Posterior vena cava (tissue), 2 donors: Measurements from ENCODE around the gene SCMH1. TPM values are rescaled to one million over a fixed set of nuclear protein-coding genes. Genes with fewer than 3 reads are reported as not detected.
A peak's percentile ranks its signal among the peaks of the same experiment; 100 is the strongest.

Experiments
- DNase-seq: peaks from one replicate; pipeline ENCODE4 v3.0.0-alpha.2; 2020; ENCODE audit warnings: low spot score
- intact Hi-C, 2 donors: fragments of 100-400 bp; cut with DNase I; formaldehyde crosslinking; loops; one replicate each; pipeline versions ENCODE4 v1.14.1 to v1.14.2; 2022 to 2023
- long read RNA-seq, 2 donors: library from polyadenylated mRNA; unstranded; transcript quantifications; one replicate each; pipeline ENCODE4 v2.0.0, GENCODE V29; 2020 to 2021
- total RNA-seq, 2 donors: library from RNA; stranded (reverse); fragmentation: NEBNext Ultra II Directional; extraction: Animal tissue kit (Norgen Biotek cat#: 25700); gene quantifications; one replicate each; pipeline ENCODE4 v1.2.1, GENCODE V29; 2021
- donor health status: DM: yes; HTN: yes; CAD: no.
- donor health status: DM: yes; HTN: yes; CAD: no.

Gene SCMH1
- total RNA-seq, result 10 to 100 TPM; 37.6 to 41.3 TPM
- long read RNA-seq, donor 1, partial matches to known transcripts, result 14 of 27 reads
- long read RNA-seq, donor 1, other reads (novel, unspliced or antisense), result 12 of 27 reads
- long read RNA-seq, donor 2, partial matches to known transcripts, result 26 of 54 reads
- long read RNA-seq, donor 2, other reads (novel, unspliced or antisense), result 26 of 54 reads

- intact Hi-C loops, result no loop called here
- peak; percentile 82 for DNase-seq
These were observed at the start of gene SCMH1 for GRCh38 chr1:41241749-41242341. Gene SCMH1, minus strand, starts transcription at chr1:41242306. Its CDS starts 56,173 bp downstream, at chr1:41186133.

- no peak for DNase-seq
- intact Hi-C loops, result no loop called here
These were observed 49.1 kb upstream of the SCMH1 start for GRCh38 chr1:41291195-41291594.

GRCh38 chr1:41289196-41289595, 47.1 kb upstream of the SCMH1 start:
- DNase-seq, result no peak
- intact Hi-C loops, result no loop called here

GRCh38 chr1:41286992-41287391, 44.9 kb upstream of the SCMH1 start:
- intact Hi-C loops, result no loop called here
- no peak for DNase-seq

GRCh38 chr1:41286486-41286885, 44.4 kb upstream of the SCMH1 start:
- intact Hi-C loops, result no loop called here
- no peak for DNase-seq

- intact Hi-C loops, result no loop called here
- no peak for DNase-seq
These were observed 43.7 kb upstream of the SCMH1 start for GRCh38 chr1:41285818-41286217.

- intact Hi-C loops, result no loop called here
These were observed 42.0 kb upstream of the SCMH1 start for GRCh38 chr1:41284121-41284520.

GRCh38 chr1:41282679-41283317, 40.7 kb upstream of the SCMH1 start:
- intact Hi-C loops, result no loop called here
- no peak for DNase-seq

More at GRCh38 chr1:41284121-41284520, 42.0 kb upstream of the SCMH1 start:
- DNase-seq, result no peak

- intact Hi-C loops, result no loop called here
- DNase-seq, result no peak
These were observed 39.2 kb upstream of the SCMH1 start for GRCh38 chr1:41281334-41281733.

- intact Hi-C loops, result no loop called here
- no peak for DNase-seq
These were observed 38.3 kb upstream of the SCMH1 start for GRCh38 chr1:41280202-41281032.

- intact Hi-C loops, result loop anchor here in 1 of 2 donors (5.0 kb wide), 1 partner anchor 139 kb away; no protein-coding TSS in a partner anchor
- DNase-seq, result no peak
These were observed 36.0 kb upstream of the SCMH1 start for GRCh38 chr1:41278076-41278475.

GRCh38 chr1:41277371-41277975, 35.4 kb upstream of the SCMH1 start:
- no peak for DNase-seq
- intact Hi-C loops, result loop anchor here in 1 of 2 donors (5.0 kb wide), 1 partner anchor 140 kb away; no protein-coding TSS in a partner anchor

GRCh38 chr1:41275831-41276230, 33.7 kb upstream of the SCMH1 start:
- no peak for DNase-seq
- intact Hi-C loops, result loop anchor here in 1 of 2 donors (5.0 kb wide), 1 partner anchor 141 kb away; no protein-coding TSS in a partner anchor

- intact Hi-C loops, result loop anchor here (5.0 kb wide), 1 partner anchor 142 kb away; no protein-coding TSS in a partner anchor
- DNase-seq, result no peak
These were observed 32.8 kb upstream of the SCMH1 start for GRCh38 chr1:41274752-41275545.

GRCh38 chr1:41272601-41273000, 30.5 kb upstream of the SCMH1 start:
- intact Hi-C loops, result loop anchor here in 1 of 2 donors (5.0 kb wide), 1 partner anchor 145 kb away; no protein-coding TSS in a partner anchor
- DNase-seq, result no peak

GRCh38 chr1:41268154-41268770, 26.2 kb upstream of the SCMH1 start:
- intact Hi-C loops, result loop anchor here (5.0 to 10.0 kb wide), 2 partner anchors 164 to 1343 kb away; no protein-coding TSS in a partner anchor
- peak; percentile 94 for DNase-seq

GRCh38 chr1:41261926-41262618, 20.0 kb upstream of the SCMH1 start:
- no peak for DNase-seq
- intact Hi-C loops, result loop anchor here in 1 of 2 donors (10.0 kb wide), 1 partner anchor 1337 kb away; no protein-coding TSS in a partner anchor
